NCI-H526 treated with DMSO at 0.1 percent for 48 hours (cell line): ENCODE results near the gene TLE5.

Experiments
- DNase-seq: peaks from one replicate; lab custom pipeline; 2025; lab: John Stamatoyannopoulos, UW

The TLE5 gene

DNA sequence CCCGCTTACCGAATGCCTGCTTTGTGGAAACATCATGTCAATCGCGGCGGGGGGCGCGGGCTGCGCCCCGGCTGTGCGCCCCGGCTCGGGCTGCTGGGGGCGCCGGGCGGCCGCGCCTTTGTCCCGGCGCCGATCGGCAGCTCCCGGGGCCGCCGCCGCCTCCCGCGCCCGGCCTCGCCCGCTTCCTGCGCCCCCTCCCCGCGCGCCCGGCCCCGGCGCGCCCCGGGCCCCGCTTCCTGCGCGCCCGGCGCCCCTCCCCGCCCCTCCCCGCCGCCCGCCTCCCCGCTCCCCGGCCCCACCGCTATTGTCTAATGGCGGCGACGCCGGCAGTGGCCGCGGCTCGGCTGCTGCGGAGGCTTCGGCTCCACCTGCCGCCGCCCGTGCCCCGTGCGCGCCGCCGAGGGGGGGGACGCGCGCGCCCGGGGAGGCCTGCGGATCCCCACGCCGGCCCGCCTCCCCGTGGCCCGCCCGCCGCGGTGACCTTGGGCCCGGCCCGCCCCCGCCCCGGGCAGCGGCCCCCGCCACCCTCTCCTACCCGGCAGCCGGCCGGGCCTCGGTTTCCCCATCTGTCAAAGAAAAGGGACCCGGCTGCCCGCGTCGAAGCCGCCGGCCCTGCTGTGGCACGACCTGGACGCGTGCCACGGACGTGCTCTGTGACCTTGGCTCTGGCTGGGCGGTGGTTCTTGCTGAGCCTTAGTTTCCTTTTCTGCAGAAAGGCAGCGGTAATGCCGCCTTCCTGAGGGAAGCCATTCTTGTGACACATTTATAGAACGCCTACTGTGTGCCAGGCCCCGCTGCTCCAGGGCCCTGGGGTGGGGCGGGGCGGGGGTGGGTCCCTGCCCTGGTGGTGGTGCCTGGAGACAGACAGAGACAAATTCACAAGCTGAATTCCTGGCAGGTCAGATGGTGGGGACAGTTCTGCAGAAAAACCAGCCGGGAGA, at the start of gene TLE5:
Gene TLE5, minus strand, starts transcription at position 331 of the 941 bp plus-strand sequence. Its CDS starts 295 bp downstream, at position 36.
- no peak for DNase-seq

DNA sequence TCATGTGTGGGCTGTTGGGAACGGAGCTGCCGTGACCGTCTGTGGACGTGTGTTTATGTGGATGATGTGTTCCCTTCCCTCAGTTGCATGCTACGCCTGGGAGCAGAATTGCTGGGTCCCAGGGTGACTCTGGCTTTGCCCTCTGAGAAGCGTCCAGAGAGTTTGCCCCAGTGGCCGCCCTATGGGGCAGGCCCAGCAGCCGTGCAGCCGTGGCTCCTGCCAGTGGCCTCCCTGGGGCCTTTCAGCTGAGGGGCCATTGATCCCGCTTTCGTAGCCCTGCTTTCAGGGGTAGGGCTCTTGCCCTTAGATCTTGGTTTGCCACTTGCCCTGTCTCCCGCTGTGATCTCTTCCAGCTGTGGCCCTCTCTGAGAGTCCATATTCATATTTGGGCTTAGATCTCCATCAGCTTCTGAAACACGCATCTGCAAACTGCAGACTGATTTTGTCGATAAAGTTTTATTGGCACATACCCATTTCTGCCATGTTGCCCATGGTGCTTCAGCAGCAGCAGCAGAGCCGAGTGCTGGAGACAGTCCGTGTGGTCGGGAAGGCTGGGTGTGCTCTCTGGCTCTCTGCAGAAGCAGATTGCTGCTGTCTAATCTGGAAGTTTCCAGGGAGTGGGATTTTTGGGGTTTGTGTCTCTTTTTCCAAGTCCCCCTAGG, 49.4 kb upstream of the TLE5 start:
- DNase-seq: no peak

GRCh38 chr19:3110126-3110825, 48.0 kb upstream of the TLE5 start:
- no peak for DNase-seq

DNA sequence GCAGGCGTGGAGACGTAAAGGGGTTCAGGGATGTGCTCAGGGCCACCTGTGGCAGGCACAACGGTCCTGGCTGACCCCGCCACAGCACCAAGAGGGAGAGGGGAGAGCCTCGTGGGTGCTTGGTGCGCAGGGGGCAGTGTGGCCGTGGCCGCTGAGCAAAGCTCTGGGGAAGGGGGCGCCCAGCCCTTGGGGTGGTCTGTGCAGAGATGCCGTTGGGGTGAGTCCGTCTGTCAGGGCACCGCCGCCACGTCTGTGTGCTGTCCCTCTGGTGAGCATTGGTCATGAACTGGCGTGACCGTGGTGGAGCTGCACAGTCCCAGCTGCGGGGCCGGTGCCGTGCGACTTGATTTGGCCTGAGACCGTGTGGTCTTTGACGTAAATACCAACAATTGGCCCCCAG, 47.2 kb upstream of the TLE5 start:
- no peak for DNase-seq

DNA sequence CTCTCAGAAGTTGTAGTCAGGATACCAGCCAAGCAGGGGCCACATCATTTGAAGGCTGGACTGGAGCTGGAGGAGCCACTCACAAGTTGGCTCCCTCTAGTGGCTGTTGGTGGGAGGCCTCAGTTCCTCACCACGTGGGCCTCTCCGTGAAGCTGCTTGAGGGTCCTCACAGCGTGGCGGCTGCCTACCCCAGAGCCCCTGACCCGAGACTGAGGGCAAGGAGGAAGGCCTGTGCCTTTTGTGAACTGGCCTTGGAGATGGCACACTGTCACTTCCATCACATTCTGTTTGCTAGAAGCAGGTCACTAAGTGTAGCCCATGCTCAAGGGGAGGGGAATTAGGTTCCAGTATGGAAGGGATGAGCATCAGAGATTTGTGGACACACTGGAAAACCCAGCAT, 46.5 kb upstream of the TLE5 start:
- no peak for DNase-seq

GRCh38 chr19:3107658-3108057, 45.4 kb upstream of the TLE5 start:
- no peak for DNase-seq

DNA sequence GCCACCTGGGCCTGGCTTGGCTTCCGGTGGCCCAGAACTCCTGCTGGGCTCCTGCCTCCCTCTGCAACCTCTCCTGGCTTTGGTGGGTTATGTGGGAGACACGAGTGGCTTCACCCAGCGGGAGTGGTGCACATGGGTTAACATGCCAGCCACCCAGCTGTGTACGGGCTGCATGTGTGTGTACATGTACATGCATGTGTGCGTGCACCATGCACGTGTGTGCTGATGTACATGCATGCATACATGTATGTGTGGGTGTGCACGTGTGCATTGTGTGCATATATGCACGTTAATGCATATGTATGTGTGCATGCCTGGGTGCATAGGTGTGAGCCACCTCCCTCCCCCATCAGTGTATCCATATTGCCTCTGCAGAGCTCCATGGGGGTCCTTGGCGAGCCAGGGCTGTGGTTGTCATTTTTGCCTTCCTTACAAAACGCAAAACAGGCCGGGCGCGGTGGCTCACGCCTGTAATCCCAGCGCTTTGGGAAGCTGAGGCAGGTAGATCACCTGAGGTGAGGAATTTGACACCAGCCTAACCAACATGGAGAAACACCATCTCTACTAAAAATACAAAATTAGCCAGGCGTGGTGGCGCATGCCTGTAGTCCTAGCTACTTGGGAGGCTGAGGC, 44.3 kb upstream of the TLE5 start:
- DNase-seq: no peak

- no peak for DNase-seq
Measured at GRCh38 chr19:3105641-3106508, 43.6 kb upstream of the TLE5 start.

GRCh38 chr19:3104708-3104983, 42.4 kb upstream of the TLE5 start:
- DNase-seq: no peak

DNA sequence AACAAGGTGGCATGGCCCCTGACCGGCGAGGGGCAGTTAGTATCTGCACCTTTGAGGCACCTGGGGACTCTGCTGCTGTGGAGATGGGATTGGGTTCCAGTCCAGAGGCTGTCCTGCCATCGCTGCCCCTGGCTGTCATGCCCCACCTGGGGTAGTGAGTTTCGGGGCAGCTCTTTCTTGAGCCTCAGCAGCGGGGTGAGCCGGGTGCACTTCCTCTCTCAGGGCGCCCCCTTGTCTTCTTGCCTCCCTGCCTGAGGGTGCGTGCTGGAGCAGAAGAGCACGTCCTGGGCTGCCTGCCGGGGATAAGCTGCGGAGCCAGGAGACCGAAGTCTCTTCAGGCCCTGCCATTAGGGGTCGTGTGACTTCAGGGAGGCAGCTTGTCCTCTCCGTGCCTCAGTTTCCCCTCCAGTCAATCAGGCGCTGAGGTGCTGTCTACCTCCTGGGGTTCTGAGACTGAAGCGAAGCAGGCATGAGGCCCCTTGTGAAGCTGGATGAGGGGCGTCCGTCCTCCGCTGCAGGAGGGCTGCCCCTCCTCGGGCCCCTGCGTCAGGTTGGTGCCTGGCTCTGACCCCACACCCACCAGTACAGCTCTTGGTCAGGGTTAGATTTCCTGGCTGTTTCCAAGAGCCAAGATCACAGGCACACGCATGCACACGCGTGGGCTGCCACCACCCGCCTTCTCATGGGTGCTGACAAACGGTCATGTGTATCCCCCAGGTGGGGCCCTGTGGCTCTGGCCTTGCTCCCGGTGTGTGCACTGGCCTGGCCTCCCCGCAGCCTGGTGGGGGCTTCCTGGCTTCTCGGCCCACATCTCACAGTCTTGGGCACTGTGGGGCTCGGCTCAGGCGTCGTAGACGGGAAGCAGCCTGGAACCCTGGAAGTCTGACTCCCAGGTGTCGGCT, 40.2 kb upstream of the TLE5 start:
- no peak for DNase-seq

DNA sequence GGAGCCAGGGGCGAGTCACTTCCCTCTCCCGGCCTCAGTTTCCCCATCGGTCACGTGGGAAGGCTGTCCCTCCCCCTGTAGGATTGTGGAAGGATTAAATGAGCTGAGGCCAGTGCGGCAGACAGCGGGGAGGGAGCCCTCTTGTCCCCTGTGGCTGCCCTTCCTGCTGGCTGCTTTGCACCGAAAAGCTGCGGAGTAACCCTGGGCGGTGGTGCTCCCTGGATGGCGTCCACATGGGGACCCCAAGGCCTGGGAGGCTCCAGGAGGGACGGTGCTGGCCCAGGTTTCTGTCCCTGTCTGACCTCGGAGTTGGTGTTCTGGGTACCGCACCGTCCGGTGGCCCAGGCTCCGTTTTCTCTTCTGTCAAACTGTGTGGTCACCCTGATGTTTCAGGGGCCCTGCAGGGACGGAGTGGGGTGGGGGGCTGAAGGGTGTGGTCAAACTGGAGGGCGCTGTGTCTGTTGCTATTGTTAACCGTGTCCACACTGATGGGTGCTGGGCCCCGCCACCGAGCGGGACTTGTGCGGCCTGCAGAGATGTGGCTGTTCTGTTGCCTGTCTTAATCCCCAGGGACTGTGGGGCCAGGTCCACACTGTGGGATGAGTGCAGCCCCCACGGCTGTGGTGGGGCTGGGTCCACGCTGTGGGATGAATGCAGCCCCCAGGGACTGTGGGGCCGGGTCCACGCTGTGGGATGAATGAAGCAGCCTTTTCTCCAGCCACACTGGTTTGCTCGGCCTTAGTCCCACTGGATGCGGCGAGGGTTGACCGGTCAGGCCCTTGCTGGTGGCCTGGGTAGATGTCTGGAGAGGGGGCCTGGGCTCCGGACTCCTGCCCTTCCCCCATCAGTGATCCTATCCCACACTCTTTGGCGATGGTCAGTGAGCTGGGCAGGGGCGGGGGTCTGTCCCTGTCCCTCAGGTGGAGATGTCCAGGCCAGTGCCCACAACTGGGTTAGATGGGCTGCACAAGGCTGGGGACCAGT, 38.7 kb upstream of the TLE5 start:
- no peak for DNase-seq

GRCh38 chr19:3100331-3100730, 38.0 kb upstream of the TLE5 start:
- no peak for DNase-seq

GRCh38 chr19:3099347-3100145, 37.3 kb upstream of the TLE5 start:
- DNase-seq: no peak

DNA sequence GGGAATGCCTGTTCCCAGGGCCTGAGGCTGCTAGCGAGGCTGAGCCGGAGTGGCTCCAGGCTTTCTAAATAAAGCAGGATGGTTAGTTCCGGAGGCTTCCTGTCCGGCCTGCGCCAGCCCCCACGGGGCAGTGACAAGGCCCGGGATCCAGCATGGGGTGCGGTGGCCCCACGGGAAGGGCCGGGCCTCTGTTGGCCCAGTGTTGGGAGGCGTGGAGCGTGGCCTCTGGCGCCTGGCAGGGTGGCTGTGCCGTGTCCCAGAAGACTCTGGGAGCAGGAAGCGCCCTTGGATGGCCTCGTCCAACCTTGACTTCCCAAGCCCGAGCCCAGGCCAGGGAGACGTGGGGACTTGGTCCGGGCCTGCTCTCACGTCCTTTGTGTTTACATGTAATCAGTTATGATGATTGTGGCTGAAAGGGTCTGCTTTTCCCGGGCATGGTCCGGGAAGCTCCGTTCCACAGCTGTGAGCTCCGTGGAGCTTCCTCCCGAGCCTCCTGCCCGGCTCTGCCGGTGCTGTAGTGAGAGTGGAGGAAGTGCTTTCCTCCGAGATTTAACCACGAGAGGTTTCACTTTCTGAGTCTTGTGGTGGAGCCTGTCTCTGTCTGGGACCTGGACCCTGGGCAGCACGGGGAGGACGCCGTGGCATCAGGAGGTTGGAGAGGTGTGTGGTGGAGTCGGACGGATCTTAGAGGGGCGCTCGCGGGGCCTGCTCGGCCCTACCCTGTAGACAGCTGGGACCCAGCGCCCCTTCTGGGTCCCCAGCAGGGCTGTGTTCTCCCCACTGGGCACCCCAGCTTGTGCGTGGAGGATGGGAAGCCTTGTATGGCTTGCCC, 36.4 kb upstream of the TLE5 start:
- no peak for DNase-seq

DNA sequence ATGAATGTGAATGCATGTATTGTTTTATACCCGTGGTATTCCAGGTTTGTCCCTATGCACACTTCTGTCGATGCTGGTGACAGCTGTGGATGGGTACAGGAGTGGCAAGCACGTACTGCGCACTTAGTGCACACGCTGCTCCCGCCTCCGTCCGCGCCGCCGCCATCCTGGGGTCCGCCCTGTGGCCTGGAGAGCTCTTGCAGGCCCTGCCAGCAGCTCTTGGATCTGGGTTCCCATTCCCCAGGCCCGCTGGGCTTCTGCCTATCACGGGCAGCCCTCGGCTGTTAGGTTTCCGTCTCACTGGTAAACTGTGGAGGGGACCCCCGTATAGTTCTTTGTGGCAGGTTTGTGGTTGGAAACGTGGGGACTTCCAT, 35.8 kb upstream of the TLE5 start:
- DNase-seq: no peak

- no peak for DNase-seq
Measured at GRCh38 chr19:3097442-3097871, 35.2 kb upstream of the TLE5 start.

DNA sequence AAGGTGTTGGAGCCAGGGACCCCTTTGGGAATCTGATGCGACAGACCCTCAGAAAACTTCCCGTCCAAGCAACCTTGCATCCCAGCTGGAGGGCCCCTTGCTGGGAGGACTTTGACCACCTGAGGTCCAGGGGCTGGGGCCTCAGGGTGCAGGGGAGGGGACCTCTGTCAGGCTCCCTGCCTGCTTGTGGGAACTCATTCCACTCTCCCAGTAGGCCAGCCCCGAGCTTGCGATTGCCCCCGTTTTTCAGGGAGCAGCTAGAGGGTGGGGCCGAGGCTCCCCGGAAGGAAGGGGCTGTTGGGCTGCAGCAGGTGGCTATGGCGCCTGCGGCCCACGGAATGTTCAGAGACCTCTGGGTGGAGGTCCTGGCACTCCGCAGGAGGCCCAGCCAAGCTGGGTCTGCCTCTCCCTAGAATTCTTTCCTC, 34.6 kb upstream of the TLE5 start:
- no peak for DNase-seq
